Duodenal mucosa (tissue), 2 donors: ENCODE measurements around the gene NBEA.
"Not testable (repeated sequence)": the region's sequence is repeated elsewhere in the genome, so short reads cannot be mapped to it uniquely, and the experiment has no call there.

ENCODE experiments used
- H3K27ac ChIP-seq: one replicate; pipeline ENCODE4 v1.7.0; 2013; ENCODE audit warnings: low read depth, low read length
- H3K27me3 ChIP-seq, 2 donors: one replicate each; pipeline ENCODE4 v1.7.0; 2013; ENCODE audit warnings: low read length in 2 of 2, control low read depth in 1 of 2; ENCODE audit not compliant: insufficient read depth in 2 of 2, control insufficient read depth in 1 of 2
- H3K36me3 ChIP-seq, 2 donors: one replicate each; pipeline ENCODE4 v1.7.0; 2013; ENCODE audit warnings: low read length in 2 of 2, control low read depth in 1 of 2; ENCODE audit not compliant: insufficient read depth in 2 of 2, control insufficient read depth in 1 of 2
- H3K4me1 ChIP-seq, 2 donors: one replicate each; pipeline ENCODE4 v1.7.0; 2013; ENCODE audit warnings: low read length in 2 of 2, control low read depth in 1 of 2; ENCODE audit not compliant: insufficient read depth in 2 of 2, control insufficient read depth in 1 of 2
- H3K4me3 ChIP-seq, 2 donors: one replicate each; pipeline ENCODE4 v1.7.0; 2013; ENCODE audit warnings: low read length in 2 of 2, low read depth in 1 of 2
- H3K9ac ChIP-seq, 2 donors: one replicate each; pipeline ENCODE4 v1.7.0; 2013; ENCODE audit warnings: low read length in 2 of 2, low read depth in 1 of 2
- H3K9me3 ChIP-seq, 2 donors: one replicate each; pipeline ENCODE4 v1.7.0; 2013; ENCODE audit warnings: low read length in 2 of 2, control low read depth in 1 of 2; ENCODE audit not compliant: control insufficient read depth in 1 of 2

NBEA gene

DNA sequence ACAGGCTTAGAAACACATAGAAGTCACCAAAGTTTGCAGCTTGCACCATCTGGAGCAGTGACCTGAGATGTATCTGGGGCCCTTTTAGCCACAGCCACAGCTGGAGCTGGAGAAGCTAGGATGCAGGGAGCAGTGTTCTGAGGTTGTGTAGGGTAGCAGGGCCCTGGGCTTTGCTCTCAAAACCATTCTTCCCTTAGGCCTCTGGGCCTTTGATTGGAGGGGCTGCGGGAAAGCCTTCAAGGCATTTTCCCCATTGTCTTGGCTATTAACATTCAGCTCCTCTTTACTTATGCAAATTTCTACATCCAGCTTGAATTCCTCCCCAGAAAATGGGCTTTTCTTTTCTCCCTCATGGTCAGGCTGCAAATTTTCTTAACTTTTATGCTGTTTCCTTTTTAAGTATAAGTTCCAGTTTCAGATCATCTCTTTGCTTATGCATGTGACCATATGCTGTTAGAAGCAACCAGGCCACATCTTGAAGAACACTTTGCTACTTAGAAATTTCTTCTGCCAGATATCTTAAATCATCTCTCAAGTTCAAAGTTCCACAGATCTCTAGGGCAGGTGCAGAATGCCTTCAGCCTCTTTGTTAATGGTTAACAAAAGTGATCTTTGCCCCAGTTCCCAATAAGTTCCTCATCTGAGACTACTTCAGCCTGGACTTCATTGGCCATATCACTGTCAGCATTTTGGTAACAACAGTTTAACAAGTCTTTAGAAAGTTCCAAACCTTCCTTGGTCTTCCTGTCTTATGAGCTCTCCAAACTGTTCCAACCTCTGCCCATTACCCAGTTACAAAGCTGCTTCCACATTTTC, 48.5 kb downstream of the NBEA start:
- no peak overlapping the region for H3K4me3 ChIP-seq
- no peak overlapping the region for H3K27ac ChIP-seq
- peaks cover 16 to 35% of the 10 kb centered on the region in 2 donors for H3K9me3 ChIP-seq

DNA sequence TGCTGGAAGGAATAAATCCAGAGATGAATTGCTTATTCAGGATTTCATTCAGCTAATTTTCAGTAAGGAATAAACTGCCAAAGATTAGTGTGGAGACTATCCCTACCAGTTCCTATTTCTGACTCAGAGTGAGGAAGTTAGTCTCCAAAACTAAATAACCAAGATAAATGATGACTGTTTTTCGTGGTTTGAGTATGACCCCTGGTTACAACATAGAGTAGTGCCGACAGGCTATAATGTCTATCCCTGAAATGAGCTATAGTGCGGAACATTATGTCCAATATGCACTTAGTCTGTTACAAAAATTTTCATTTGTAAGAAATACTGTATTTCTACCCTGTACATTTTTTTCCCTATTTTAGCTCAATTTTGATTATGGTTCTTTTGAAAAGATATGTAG, 51.4 kb downstream of the NBEA start:
- H3K36me3 ChIP-seq, result no peaks in the 10 kb centered on the region
- H3K9me3 ChIP-seq, result peaks cover 14 to 28% of the 10 kb centered on the region in 2 donors
- no peak overlapping the region for H3K4me3 ChIP-seq
- H3K9ac ChIP-seq, result no peak overlapping the region
- H3K27me3 ChIP-seq, result no peaks in the 10 kb centered on the region
- H3K27ac ChIP-seq, result no peak overlapping the region
- no peaks in the 10 kb centered on the region for H3K4me1 ChIP-seq

More for the DNA sequence above, 48.5 kb downstream of the NBEA start:
- H3K9ac ChIP-seq, result no peak overlapping the region
- H3K4me1 ChIP-seq, result no peaks in the 10 kb centered on the region
- no peaks in the 10 kb centered on the region for H3K36me3 ChIP-seq
- no peaks in the 10 kb centered on the region for H3K27me3 ChIP-seq

DNA sequence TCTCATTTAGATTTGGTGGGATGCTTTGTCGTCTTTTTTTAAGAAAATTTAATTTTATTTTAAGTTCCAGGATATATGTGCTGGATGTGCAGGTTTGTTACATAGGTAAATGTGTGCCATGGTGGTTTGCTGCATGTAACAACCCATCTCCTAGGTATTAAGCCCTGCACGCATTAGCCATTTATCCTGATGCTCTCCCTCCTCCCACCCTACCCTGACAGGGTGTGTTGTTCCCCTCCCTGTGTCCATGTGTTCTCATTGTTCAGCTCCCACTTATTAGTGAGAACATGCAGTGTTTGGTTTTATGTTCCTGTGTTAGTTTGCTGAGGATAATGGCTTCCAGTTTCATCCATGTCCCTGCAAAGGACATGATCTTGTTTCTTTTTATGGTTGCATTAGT, 61.7 kb downstream of the NBEA start:
- not testable (repeated sequence) for H3K27ac ChIP-seq, H3K9me3 ChIP-seq, H3K4me3 ChIP-seq, H3K9ac ChIP-seq, H3K27me3 ChIP-seq, H3K36me3 ChIP-seq, H3K4me1 ChIP-seq

DNA sequence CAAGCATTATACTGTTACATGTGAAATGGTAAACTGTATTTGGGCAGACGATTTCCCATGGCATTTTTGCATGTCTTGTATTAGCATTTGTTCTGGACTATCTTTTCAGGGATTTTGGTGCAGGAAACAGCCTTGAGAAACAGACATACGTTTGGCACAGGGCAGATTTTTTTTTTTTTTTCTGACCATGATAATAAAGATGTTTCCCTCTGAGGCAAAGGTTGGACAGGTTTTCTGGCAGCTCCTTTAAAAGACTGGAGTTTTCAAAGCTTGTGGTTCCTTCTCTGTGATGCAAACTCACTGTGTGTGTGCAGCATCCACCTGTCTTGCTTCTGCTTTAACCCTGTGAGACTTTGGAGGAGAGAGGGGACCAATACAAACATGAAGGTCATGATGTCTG, 63.0 kb downstream of the NBEA start:
- Histone ChIP-seq H3K4me1 (no peaks in the 10 kb centered on the region), H3K36me3 (no peaks in the 10 kb centered on the region), H3K4me3 (no peak overlapping the region), H3K9ac (no peak overlapping the region), H3K27me3 (no peaks in the 10 kb centered on the region), H3K9me3 (peaks cover 0 to 3% of the 10 kb centered on the region in 2 donors), H3K27ac (no peak overlapping the region)

- Histone ChIP-seq H3K27ac (no peak overlapping the region), H3K9ac (no peak overlapping the region), H3K36me3 (no peaks in the 10 kb centered on the region), H3K4me3 (no peak overlapping the region), H3K4me1 (no peaks in the 10 kb centered on the region), H3K9me3 (no peaks in the 10 kb centered on the region), H3K27me3 (no peaks in the 10 kb centered on the region)
Observed at GRCh38 chr13:35014606-35015213, 72.6 kb downstream of the NBEA start.

GRCh38 chr13:35016362-35017112, 74.5 kb downstream of the NBEA start:
- Histone ChIP-seq H3K27ac (no peak overlapping the region), H3K4me3 (no peak overlapping the region), H3K9ac (no peak overlapping the region), H3K4me1 (no peaks in the 10 kb centered on the region), H3K36me3 (no peaks in the 10 kb centered on the region), H3K9me3 (peaks cover 0 to 1% of the 10 kb centered on the region in 2 donors), H3K27me3 (no peaks in the 10 kb centered on the region)

- peaks cover 0 to 1% of the 10 kb centered on the region in 2 donors for H3K9me3 ChIP-seq
- no peaks in the 10 kb centered on the region for H3K27me3 ChIP-seq
- H3K9ac ChIP-seq, result no peak overlapping the region
- H3K27ac ChIP-seq, result no peak overlapping the region
- H3K4me3 ChIP-seq, result no peak overlapping the region
- H3K4me1 ChIP-seq, result no peaks in the 10 kb centered on the region
- H3K36me3 ChIP-seq, result no peaks in the 10 kb centered on the region
Observed at GRCh38 chr13:35025314-35025713, 83.2 kb downstream of the NBEA start.

DNA sequence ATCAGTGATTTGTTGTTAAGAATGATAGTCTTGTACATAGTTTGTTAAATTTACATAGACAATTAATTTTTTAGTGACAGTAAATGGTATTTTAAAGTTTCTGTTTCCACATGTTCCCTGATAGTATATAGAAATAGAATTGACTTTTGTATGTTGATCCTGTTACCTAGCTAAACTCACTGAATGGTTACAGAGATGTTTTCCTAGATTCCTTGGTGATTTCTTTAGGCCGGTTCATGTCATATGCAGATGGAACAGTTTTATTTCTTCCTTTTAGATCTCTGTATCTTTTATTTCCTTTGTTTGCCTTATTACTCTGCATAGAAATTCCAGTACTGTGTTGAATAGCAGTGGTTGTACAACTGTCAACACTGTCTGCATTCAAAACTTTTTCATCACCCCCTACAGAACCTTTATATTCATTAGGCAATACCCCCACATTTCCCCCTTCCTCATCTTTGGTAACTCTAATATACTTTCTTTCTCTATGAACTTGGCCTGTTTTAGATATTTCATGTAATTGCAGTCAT, 86.3 kb downstream of the NBEA start:
- Histone ChIP-seq H3K4me1 (no peaks in the 10 kb centered on the region), H3K27me3 (no peaks in the 10 kb centered on the region), H3K27ac (no peak overlapping the region), H3K36me3 (no peaks in the 10 kb centered on the region), H3K9me3 (peaks cover 3 to 17% of the 10 kb centered on the region in 2 donors), H3K9ac (no peak overlapping the region), H3K4me3 (no peak overlapping the region)

GRCh38 chr13:35039012-35039411, 96.9 kb downstream of the NBEA start:
- Histone ChIP-seq H3K27me3 (no peaks in the 10 kb centered on the region), H3K4me3 (no peak overlapping the region), H3K9me3 (no peaks in the 10 kb centered on the region), H3K4me1 (no peaks in the 10 kb centered on the region), H3K9ac (no peak overlapping the region), H3K36me3 (no peaks in the 10 kb centered on the region), H3K27ac (no peak overlapping the region)

DNA sequence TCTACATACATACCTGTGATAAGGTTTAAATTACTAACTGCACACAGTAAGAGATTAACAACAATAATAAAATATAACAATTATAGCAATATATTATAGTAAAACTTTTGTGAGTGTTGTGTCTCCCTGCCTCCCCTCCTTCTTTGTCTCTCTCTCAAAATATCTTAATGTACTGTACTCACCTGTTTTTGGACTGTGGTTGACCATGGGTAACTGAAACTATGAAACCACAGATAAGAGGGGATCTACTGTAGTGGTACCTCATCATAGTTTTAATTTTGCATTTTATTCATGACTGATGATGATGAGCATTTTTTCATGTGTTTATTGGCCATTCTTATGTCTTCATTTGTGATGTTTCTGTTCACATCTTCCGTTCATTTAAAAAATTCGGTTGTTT, 104.5 kb downstream of the NBEA start:
- Histone ChIP-seq H3K27ac (no peak overlapping the region), H3K9ac (no peak overlapping the region), H3K9me3 (no peaks in the 10 kb centered on the region), H3K4me1 (no peaks in the 10 kb centered on the region), H3K4me3 (no peak overlapping the region), H3K36me3 (no peaks in the 10 kb centered on the region), H3K27me3 (no peaks in the 10 kb centered on the region)
